IPS-20b (cell line): ENCODE measurements around the gene DPYSL5.

ENCODE experiments used
- H3K27ac ChIP-seq: one replicate; pipeline ENCODE4 v1.5.1; 2013; ENCODE audit warnings: low read length
- H3K27me3 ChIP-seq: 2 replicates; pipeline ENCODE4 v1.6.1; 2013; ENCODE audit warnings: mild to moderate bottlenecking, low read length, inconsistent platforms; ENCODE audit not compliant: insufficient read depth
- H3K36me3 ChIP-seq: 2 replicates; pipeline ENCODE4 v1.6.1; 2013; ENCODE audit warnings: low read depth, mild to moderate bottlenecking, inconsistent platforms, low read length, moderate library complexity; ENCODE audit not compliant: insufficient read depth
- H3K4me1 ChIP-seq: 2 replicates; pipeline ENCODE4 v1.6.1; 2013; ENCODE audit warnings: mild to moderate bottlenecking, control low read depth, inconsistent platforms, low read length, moderate library complexity; ENCODE audit not compliant: insufficient read depth
- H3K4me3 ChIP-seq: 2 replicates; pipeline ENCODE4 v1.5.1; 2013; ENCODE audit warnings: mild to moderate bottlenecking, low read length, inconsistent platforms
- H3K9ac ChIP-seq: 2 replicates; pipeline ENCODE4 v1.6.1; 2013; ENCODE audit warnings: low read depth, mild to moderate bottlenecking, inconsistent platforms, low read length, moderate library complexity
- H3K9me3 ChIP-seq: 2 replicates; pipeline ENCODE4 v1.6.1; 2013; ENCODE audit warnings: mild to moderate bottlenecking, low read depth, low read length, inconsistent platforms; ENCODE audit not compliant: insufficient read depth

Gene DPYSL5

GRCh38 chr2:26977012-26977411 is 129.1 kb downstream of the DPYSL5 start:
- no peaks in the 10 kb centered on the region for H3K36me3 ChIP-seq
- H3K27me3 ChIP-seq = peaks cover 13% of the 10 kb centered on the region
- no peaks in the 10 kb centered on the region for H3K9me3 ChIP-seq
- no peak overlapping the region for H3K9ac ChIP-seq
- H3K4me3 ChIP-seq = no peak overlapping the region
- H3K27ac ChIP-seq = no peak overlapping the region
- H3K4me1 ChIP-seq = peaks cover 20% of the 10 kb centered on the region; the same call in 1 of the 2 replicates

- Histone ChIP-seq H3K27me3 (peaks cover 2% of the 10 kb centered on the region), H3K4me1 (peaks cover 19% of the 10 kb centered on the region; the same call in 1 of the 2 replicates), H3K9ac (no peak overlapping the region), H3K27ac (no peak overlapping the region), H3K9me3 (no peaks in the 10 kb centered on the region), H3K4me3 (no peak overlapping the region), H3K36me3 (no peaks in the 10 kb centered on the region)
These were observed 130.2 kb downstream of the DPYSL5 start for GRCh38 chr2:26978061-26978596.

DNA sequence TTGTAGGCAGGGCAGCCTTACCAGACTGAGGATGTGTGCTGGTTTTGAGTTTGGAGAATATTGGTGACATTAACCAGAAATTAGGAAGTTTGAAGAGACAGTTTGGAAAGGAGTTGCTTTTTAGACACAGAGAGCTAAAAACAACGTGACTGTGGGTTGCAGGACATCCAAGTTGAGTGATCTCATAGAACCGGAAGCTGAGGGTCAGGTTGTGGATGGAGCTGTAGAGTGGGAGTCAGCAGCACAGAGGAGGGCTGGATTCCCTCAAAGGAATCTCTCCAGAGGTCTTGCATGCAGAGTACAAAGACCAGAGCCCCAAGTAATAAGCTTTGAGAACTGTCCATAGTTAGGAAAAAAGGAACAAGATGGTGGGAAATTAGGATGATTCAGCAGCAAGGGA is 131.8 kb downstream of the DPYSL5 start:
- Histone ChIP-seq H3K4me1 (peaks cover 14% of the 10 kb centered on the region; the same call in 1 of the 2 replicates), H3K4me3 (no peak overlapping the region), H3K27ac (no peak overlapping the region), H3K36me3 (no peaks in the 10 kb centered on the region), H3K27me3 (no peaks in the 10 kb centered on the region), H3K9me3 (no peaks in the 10 kb centered on the region), H3K9ac (no peak overlapping the region)

DNA sequence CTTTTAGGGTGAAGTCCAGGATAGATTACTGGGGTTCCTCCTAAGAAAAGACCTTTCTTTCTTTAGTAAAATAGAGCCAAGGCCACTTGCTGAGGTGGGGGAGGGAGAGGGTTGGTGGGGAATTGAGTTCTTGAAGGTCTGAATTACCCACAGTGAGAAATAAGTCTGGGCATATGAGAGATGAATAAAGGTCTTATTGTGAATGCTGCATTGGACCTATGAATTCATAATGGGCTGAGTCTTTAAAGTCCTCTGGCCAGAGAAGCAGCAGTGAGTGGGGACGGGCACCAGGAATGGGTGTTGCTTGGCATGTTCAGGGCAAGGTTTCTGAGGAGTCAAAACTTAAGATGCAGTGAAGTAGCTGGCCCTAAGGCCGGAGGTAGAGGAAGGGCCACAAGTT is 133.0 kb downstream of the DPYSL5 start:
- H3K36me3 ChIP-seq = no peaks in the 10 kb centered on the region
- no peaks in the 10 kb centered on the region for H3K27me3 ChIP-seq
- H3K27ac ChIP-seq = no peak overlapping the region
- H3K4me1 ChIP-seq = peaks cover 2% of the 10 kb centered on the region; the same call in 1 of the 2 replicates
- H3K9ac ChIP-seq = no peak overlapping the region
- H3K9me3 ChIP-seq = no peaks in the 10 kb centered on the region
- no peak overlapping the region for H3K4me3 ChIP-seq

GRCh38 chr2:26982102-26982742 is 134.3 kb downstream of the DPYSL5 start:
- Histone ChIP-seq H3K36me3 (no peaks in the 10 kb centered on the region), H3K27me3 (no peaks in the 10 kb centered on the region), H3K27ac (no peak overlapping the region), H3K4me3 (no peak overlapping the region), H3K9me3 (no peaks in the 10 kb centered on the region), H3K9ac (no peak overlapping the region), H3K4me1 (no peaks in the 10 kb centered on the region)

- H3K4me1 ChIP-seq = no peaks in the 10 kb centered on the region
- H3K36me3 ChIP-seq = no peaks in the 10 kb centered on the region
- H3K4me3 ChIP-seq = no peak overlapping the region
- H3K27ac ChIP-seq = no peak overlapping the region
- no peaks in the 10 kb centered on the region for H3K9me3 ChIP-seq
- H3K27me3 ChIP-seq = no peaks in the 10 kb centered on the region
- no peak overlapping the region for H3K9ac ChIP-seq
These were observed 135.8 kb downstream of the DPYSL5 start for GRCh38 chr2:26983746-26984145.

GRCh38 chr2:26985807-26986206 is 137.9 kb downstream of the DPYSL5 start:
- H3K36me3 ChIP-seq = no peaks in the 10 kb centered on the region
- no peaks in the 10 kb centered on the region for H3K9me3 ChIP-seq
- no peaks in the 10 kb centered on the region for H3K27me3 ChIP-seq
- no peak overlapping the region for H3K9ac ChIP-seq
- no peak overlapping the region for H3K27ac ChIP-seq
- H3K4me1 ChIP-seq = no peaks in the 10 kb centered on the region
- no peak overlapping the region for H3K4me3 ChIP-seq

DNA sequence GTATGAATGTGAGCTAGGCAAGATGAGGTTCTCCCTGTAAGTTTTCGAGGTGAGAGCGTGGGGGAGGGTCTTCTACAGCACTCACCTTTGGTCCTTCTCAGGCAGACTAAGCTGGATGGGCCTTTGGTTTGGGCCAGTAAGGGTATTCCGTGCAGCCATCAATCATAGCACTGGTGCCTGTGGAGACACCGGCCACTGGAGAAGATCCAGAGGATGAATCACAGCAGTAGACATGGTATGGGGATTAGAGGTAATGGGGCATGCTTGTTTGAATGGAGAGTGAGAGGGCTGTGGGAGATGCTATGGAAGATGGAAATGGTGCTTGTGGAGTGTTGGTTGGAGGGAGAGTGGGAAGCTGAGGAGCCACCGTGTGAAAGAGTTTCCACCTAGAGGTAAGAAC is 138.6 kb downstream of the DPYSL5 start:
- Histone ChIP-seq H3K4me1 (no peaks in the 10 kb centered on the region), H3K4me3 (no peak overlapping the region), H3K27me3 (no peaks in the 10 kb centered on the region), H3K36me3 (no peaks in the 10 kb centered on the region), H3K9ac (no peak overlapping the region), H3K9me3 (no peaks in the 10 kb centered on the region), H3K27ac (no peak overlapping the region)

GRCh38 chr2:26988058-26988860 is 140.3 kb downstream of the DPYSL5 start:
- no peaks in the 10 kb centered on the region for H3K36me3 ChIP-seq
- H3K9ac ChIP-seq = no peak overlapping the region
- no peaks in the 10 kb centered on the region for H3K4me1 ChIP-seq
- no peak overlapping the region for H3K4me3 ChIP-seq
- no peak overlapping the region for H3K27ac ChIP-seq
- H3K9me3 ChIP-seq = no peaks in the 10 kb centered on the region
- H3K27me3 ChIP-seq = no peaks in the 10 kb centered on the region

DNA sequence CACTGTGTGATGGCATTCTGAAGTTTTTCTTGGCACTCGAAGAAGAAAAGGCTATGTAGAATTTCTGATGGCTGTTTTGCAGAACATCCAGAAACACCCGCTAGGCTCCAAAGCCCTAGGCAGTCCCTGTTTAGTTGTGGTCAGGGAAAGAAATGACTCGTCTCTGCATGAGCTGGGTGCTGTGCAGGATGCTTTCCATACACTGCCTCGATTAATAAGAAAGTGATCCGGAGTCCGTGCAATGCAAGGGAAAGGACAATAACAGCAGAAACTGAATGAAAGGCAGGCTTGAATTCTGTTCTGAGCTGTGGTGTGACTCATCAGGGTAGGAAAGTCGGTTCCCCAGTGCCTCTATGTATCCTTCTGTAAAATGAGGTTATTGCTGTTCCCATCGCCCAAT is 141.2 kb downstream of the DPYSL5 start:
- H3K27me3 ChIP-seq = no peaks in the 10 kb centered on the region
- no peaks in the 10 kb centered on the region for H3K4me1 ChIP-seq
- H3K4me3 ChIP-seq = no peak overlapping the region
- H3K27ac ChIP-seq = no peak overlapping the region
- H3K9ac ChIP-seq = no peak overlapping the region
- no peaks in the 10 kb centered on the region for H3K9me3 ChIP-seq
- no peaks in the 10 kb centered on the region for H3K36me3 ChIP-seq

DNA sequence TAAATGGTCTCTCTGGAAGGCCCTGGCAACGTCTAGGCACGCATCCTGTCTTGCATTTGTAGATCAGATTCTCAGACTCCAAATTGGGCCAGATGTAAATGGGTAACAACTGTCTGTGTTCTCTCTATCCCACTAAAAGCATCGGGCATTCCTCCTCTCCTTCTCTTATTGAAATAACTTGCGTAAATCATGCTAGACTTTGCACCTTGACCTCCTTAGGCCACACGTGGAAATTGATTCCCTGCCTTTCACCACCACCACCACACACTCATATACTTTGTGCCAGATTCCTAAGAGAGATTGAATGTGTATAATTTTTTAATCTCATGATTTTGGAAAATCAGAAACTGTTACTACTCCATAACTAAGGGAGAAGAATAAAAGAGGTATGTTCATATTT is 143.8 kb downstream of the DPYSL5 start:
- Histone ChIP-seq H3K4me1 (no peaks in the 10 kb centered on the region), H3K4me3 (no peak overlapping the region), H3K27ac (no peak overlapping the region), H3K27me3 (no peaks in the 10 kb centered on the region), H3K9me3 (no peaks in the 10 kb centered on the region), H3K36me3 (no peaks in the 10 kb centered on the region), H3K9ac (no peak overlapping the region)

GRCh38 chr2:26993768-26994167 is 145.8 kb downstream of the DPYSL5 start:
- H3K27me3 ChIP-seq = no peaks in the 10 kb centered on the region
- H3K4me3 ChIP-seq = no peak overlapping the region
- H3K9ac ChIP-seq = no peak overlapping the region
- no peaks in the 10 kb centered on the region for H3K36me3 ChIP-seq
- no peaks in the 10 kb centered on the region for H3K9me3 ChIP-seq
- no peaks in the 10 kb centered on the region for H3K4me1 ChIP-seq
- H3K27ac ChIP-seq = no peak overlapping the region
